ENCODE data around the gene KDM3A.

- TF ChIP-seq POLR2AphosphoS5 (IDR thresholded peaks at IDR 0.05) (no peak), CTCF (IDR thresholded peaks at IDR 0.05 in 8 of 11, conservative IDR thresholded peaks at IDR 0.05 in 3 of 11) (no peak)
These were observed 49.9 kb downstream of the KDM3A start for GRCh38 chr2:86491088-86491487.
